ENCODE measurements around the gene CDH16. TPM values are rescaled to one million over a fixed set of nuclear protein-coding genes. Genes with fewer than 3 reads are reported as not detected.

The CDH16 gene
- total RNA-seq, 1 donor from 2014 or later = not detected

GRCh38 chr16:66869424-66869823 is 49.3 kb downstream of the CDH16 start:
- no peak overlapping the region for H3K4me3 ChIP-seq

GRCh38 chr16:66863707-66864106 is 55.0 kb downstream of the CDH16 start:
- H3K4me1 ChIP-seq = no peaks in the 10 kb centered on the region
- DNase-seq (no peak), ATAC-seq (no peak)
- H3K27me3 ChIP-seq = no peaks in the 10 kb centered on the region
- intact Hi-C loops (cut with DNase I) = no loop called here
- TF ChIP-seq, protein P1, sequence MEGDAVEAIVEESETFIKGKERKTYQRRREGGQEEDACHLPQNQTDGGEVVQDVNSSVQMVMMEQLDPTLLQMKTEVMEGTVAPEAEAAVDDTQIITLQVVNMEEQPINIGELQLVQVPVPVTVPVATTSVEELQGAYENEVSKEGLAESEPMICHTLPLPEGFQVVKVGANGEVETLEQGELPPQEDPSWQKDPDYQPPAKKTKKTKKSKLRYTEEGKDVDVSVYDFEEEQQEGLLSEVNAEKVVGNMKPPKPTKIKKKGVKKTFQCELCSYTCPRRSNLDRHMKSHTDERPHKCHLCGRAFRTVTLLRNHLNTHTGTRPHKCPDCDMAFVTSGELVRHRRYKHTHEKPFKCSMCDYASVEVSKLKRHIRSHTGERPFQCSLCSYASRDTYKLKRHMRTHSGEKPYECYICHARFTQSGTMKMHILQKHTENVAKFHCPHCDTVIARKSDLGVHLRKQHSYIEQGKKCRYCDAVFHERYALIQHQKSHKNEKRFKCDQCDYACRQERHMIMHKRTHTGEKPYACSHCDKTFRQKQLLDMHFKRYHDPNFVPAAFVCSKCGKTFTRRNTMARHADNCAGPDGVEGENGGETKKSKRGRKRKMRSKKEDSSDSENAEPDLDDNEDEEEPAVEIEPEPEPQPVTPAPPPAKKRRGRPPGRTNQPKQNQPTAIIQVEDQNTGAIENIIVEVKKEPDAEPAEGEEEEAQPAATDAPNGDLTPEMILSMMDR (IDR thresholded peaks at IDR 0.05) = no peak
- H3K4me3 ChIP-seq = no peak overlapping the region
- no peaks in the 10 kb centered on the region for H3K9me3 ChIP-seq
- no peak overlapping the region for H3K27ac ChIP-seq
- no peaks in the 10 kb centered on the region for H3K36me3 ChIP-seq

More at GRCh38 chr16:66869424-66869823, 49.3 kb downstream of the CDH16 start:
- no peaks in the 10 kb centered on the region for H3K36me3 ChIP-seq
- ATAC-seq (no peak), DNase-seq (no peak)
- TF ChIP-seq, protein P1 (IDR thresholded peaks at IDR 0.05) = no peak
- no peak overlapping the region for H3K27ac ChIP-seq
- peaks cover 11% of the 10 kb centered on the region for H3K4me1 ChIP-seq
- intact Hi-C loops (cut with DNase I) = no loop called here
- no peaks in the 10 kb centered on the region for H3K9me3 ChIP-seq
- no peaks in the 10 kb centered on the region for H3K27me3 ChIP-seq

GRCh38 chr16:66862023-66862520 is 56.6 kb downstream of the CDH16 start:
- Histone ChIP-seq H3K4me1 (no peaks in the 10 kb centered on the region), H3K36me3 (no peaks in the 10 kb centered on the region), H3K4me3 (no peak overlapping the region), H3K27ac (no peak overlapping the region), H3K9me3 (no peaks in the 10 kb centered on the region), H3K27me3 (no peaks in the 10 kb centered on the region)
- ATAC-seq = no peak
- DNase-seq = peak; percentile 27
- TF ChIP-seq, protein P1 (IDR thresholded peaks at IDR 0.05) = no peak
- intact Hi-C loops (cut with DNase I) = no loop called here

DNA sequence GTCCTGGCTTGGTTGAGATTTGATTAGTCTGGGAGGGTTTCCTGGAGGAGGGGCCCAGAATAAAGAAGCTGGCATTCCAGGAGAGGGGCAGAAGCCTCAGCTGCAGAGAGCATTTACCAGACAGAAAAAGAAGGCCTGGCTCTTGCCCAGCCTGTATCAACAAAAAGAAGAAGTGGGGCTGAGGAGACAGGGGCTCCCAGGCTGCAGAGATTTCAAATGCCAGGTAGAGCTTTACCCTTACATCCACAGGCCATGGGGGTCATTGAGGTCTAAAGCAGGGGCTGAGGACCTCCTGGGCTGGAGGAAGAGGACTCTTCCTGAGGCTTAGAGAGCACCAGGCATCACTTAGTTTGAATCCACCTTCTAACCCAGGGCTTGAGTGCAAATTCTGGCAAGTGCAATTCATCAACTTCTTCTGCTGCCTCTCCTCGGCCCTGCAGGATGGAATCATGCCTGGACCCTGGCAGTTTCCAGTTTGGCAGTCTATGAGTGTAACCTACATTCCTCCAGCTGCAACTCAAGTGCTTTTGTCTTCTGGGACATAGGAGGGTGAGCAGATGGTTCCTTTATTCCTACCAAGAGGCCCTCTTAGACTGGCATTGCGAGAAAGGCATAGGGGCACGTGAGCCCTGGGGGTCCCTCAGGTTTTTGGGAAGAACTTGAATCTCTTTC is 59.2 kb downstream of the CDH16 start:
- intact Hi-C loops (cut with DNase I) = no loop called here

GRCh38 chr16:66858740-66859396 is 59.8 kb downstream of the CDH16 start:
- peak; percentile 81 for DNase-seq
- TF ChIP-seq, protein P1 (IDR thresholded peaks at IDR 0.05) = no peak
- no peak overlapping the region for H3K27ac ChIP-seq
- no peaks in the 10 kb centered on the region for H3K27me3 ChIP-seq
- no peaks in the 10 kb centered on the region for H3K9me3 ChIP-seq
- no peaks in the 10 kb centered on the region for H3K36me3 ChIP-seq
- H3K4me3 ChIP-seq = no peak overlapping the region
- ATAC-seq = peak; percentile 75
- intact Hi-C loops (cut with DNase I) = no loop called here
- H3K4me1 ChIP-seq = no peaks in the 10 kb centered on the region

More for the DNA sequence above, 59.2 kb downstream of the CDH16 start:
- H3K27ac ChIP-seq = no peak overlapping the region
- DNase-seq (no peak), ATAC-seq (no peak)
- no peaks in the 10 kb centered on the region for H3K4me1 ChIP-seq
- no peaks in the 10 kb centered on the region for H3K9me3 ChIP-seq
- TF ChIP-seq, protein P1 (IDR thresholded peaks at IDR 0.05) = no peak
- H3K4me3 ChIP-seq = no peak overlapping the region
- H3K36me3 ChIP-seq = no peaks in the 10 kb centered on the region
- H3K27me3 ChIP-seq = no peaks in the 10 kb centered on the region

Other genes starting within 250 kb of the CDH16 start
- gene CMTM4, start 222.1 kb downstream of the CDH16 start, total RNA-seq = 58.0 TPM
- gene DYNC1LI2, start 167.3 kb downstream of the CDH16 start, total RNA-seq = 122 TPM
- 0.26 TPM for gene TERB1, start 117.3 kb downstream of the CDH16 start, total RNA-seq
- gene NAE1, start 87.9 kb downstream of the CDH16 start, total RNA-seq = 41.8 TPM
- not detected for gene CA7, start 74.5 kb downstream of the CDH16 start, total RNA-seq
- gene PDP2, start 38.4 kb downstream of the CDH16 start, total RNA-seq = 22.4 TPM
- 11.1 TPM for gene RRAD, start 6.7 kb upstream of the CDH16 start, total RNA-seq
- 69.4 TPM for gene CIAO2B, start 15.5 kb upstream of the CDH16 start, total RNA-seq
- gene CES2, start 16.6 kb upstream of the CDH16 start, total RNA-seq = 35.8 TPM
- 3.4 TPM for gene CES3, start 42.4 kb upstream of the CDH16 start, total RNA-seq
- 13.3 TPM for gene CES4A, start 69.7 kb upstream of the CDH16 start, total RNA-seq
- gene CBFB, start 110.3 kb upstream of the CDH16 start, total RNA-seq = 63.0 TPM
- gene PHAF1, start 191.1 kb upstream of the CDH16 start, total RNA-seq = 16.4 TPM
- gene B3GNT9, start 232.1 kb upstream of the CDH16 start, total RNA-seq = 19.3 TPM
- gene TRADD, start 241.0 kb upstream of the CDH16 start, total RNA-seq = 24.1 TPM
- gene FBXL8, start 241.1 kb upstream of the CDH16 start, total RNA-seq = 34.1 TPM
- gene HSF4, start 245.9 kb upstream of the CDH16 start, total RNA-seq = 87.8 TPM

Data from upper lobe of right lung (tissue), 1 donor.